Stimulated activated CD4-positive, alpha-beta T cell treated with anti-CD3 and anti-CD28 coated beads, Interleukin-4, amount 100 ng/mL, for 48 hours (primary cell): ENCODE results near the gene TMEM164.
A peak's percentile ranks its signal among the peaks of the same experiment; 100 is the strongest.
"Not testable (repeated sequence)": the region's sequence is repeated elsewhere in the genome, so short reads cannot be mapped to it uniquely, and the experiment has no call there.

ENCODE experiments used
- DNase-seq, 2 donors: peaks; one replicate each; pipeline ENCODE4 v3.0.0-alpha.2; 2020; ENCODE audit warnings: low read depth in 2 of 2

TMEM164 gene

DNA sequence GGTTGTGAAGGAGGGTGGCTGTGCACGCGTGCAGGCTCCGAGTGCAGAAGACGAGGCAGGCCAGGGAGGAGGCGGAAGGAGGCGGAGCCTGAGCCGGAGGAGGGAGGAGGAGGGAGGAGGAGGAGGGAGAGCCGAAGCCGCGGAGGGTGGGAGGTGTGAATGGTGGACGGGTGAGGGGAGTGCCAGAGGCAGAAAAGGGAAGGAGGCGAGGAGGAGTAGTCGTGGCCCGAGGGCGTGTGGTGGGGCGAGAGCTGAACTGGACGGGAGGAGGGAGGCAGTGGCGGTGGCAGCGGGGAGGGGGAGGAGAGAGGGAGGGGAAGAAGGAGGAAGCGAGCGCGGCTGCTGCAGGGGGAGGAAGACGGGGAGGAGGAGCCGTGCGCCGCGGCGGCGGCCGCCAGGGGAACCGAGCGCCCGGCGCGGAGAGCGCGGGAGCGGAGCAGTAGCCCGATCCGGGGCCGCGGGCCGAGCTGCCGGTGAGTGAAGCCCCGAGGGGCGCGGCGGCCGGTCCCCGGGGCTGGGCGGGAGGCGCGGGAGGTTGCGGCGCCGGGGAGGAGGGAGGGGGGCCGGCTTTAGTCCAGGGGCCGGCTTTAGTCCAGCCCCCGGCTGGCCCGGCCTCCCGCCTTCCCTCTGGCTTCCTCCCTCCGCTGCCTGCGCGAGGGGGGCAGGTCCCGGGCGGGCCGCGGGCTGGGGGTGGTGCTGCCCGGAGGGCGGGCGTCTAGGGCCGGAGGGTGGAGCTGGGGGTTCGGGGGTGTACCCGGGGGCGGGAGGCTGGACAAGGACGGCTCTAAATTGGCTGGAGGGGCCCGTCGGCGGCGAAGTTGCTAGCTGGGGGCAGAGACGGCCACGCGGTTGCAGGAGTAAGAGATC, at the start of gene TMEM164:
TSS of gene TMEM164 (plus strand) at position 815 of the 867 bp plus-strand sequence. CDS start 661 bp downstream, outside the sequence.
- peak; percentile 58 to 72 for DNase-seq

GRCh38 chrX:109954333-109954732, 48.6 kb upstream of the TMEM164 start:
- DNase-seq, result no peak

DNA sequence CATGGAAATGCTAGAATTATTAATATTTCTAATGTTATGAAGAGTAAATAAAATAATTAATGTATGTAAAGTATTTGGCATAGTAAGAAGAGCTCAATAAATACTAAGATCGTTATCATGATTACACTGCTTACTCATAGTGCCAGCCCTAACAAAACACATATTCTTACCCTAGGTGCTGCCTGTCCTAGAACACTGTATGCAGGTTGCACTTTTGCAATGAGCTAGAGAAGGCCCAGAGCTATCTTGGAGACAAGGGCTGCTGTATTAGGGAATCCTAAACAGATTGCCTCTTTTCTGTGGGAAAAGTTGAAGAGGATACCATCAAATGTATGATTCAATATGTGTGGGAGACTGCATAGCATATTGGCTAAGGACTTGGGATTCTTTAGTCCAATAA, 48.0 kb upstream of the TMEM164 start:
- no peak for DNase-seq

GRCh38 chrX:109958266-109958665, 44.6 kb upstream of the TMEM164 start:
- DNase-seq, result no peak

DNA sequence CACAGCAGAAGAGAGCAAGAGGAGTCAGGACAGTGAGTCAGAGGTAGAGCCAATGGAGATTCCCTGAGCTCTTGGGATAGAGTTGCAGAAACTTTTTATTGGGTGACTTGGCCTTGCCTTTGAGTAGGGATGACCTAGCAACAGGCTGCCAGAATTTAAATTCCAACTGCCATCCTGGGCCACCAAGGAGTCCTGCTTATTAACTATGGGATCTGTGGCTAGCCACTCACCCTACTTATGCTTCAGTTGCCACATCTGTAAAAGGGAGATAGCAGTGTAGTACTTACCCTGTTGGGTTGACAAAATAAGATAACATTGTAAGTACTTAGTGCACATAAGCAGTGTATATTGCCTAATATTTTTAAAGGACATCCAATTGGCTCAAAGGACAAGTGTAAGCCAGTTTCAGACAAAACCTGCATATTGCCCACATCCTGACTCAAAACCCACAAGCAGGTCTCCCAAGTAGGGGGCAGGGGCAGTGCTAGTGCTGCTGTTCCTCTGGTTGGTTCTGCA, 43.5 kb upstream of the TMEM164 start:
- DNase-seq, result no peak

DNA sequence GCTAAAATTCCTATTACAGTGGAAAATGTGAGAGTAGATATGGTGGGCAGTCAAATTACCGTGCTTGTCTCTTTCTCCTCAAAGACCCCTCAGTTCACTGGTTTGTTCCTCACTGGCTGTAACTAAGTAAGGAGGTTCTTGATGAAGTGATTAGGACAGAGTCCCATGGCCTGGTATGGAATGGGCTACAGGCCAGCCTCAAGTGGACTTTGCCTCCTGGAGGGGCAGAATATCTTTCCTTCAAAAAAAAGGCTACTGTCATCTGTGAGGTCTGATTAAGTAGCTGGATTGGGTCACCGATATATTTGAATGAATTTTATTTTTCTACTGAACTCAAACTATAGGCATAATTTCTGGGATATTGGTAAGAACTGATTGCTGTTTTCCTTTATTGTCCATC, 38.5 kb upstream of the TMEM164 start:
- no peak for DNase-seq

DNA sequence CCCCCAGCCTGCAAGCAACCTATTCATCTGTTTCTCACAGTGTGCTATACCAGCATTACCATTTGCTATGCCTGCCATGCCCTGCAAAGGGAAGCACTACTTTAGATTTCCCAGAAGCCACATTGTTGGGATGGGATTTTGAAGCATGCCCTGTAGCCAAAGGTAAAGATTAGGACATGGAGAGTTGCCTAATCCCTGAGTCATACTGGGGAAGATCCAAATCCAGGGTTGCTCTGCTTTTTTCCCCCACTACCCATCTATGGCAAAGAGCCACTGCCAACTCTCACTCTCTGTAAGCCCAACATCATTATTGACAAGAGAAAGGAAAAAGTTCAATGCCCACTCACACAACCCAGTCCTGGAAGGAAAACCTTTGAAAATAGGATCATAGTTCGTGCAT, 36.7 kb upstream of the TMEM164 start:
- DNase-seq, result no peak

- no peak for DNase-seq
Measured at GRCh38 chrX:109967156-109967555, 35.8 kb upstream of the TMEM164 start.

- DNase-seq, result not testable (repeated sequence)
Measured at GRCh38 chrX:109970841-109971240, 32.1 kb upstream of the TMEM164 start.

GRCh38 chrX:109974906-109975655, 27.8 kb upstream of the TMEM164 start:
- no peak for DNase-seq

GRCh38 chrX:109985210-109985609, 17.7 kb upstream of the TMEM164 start:
- not testable (repeated sequence) for DNase-seq

DNA sequence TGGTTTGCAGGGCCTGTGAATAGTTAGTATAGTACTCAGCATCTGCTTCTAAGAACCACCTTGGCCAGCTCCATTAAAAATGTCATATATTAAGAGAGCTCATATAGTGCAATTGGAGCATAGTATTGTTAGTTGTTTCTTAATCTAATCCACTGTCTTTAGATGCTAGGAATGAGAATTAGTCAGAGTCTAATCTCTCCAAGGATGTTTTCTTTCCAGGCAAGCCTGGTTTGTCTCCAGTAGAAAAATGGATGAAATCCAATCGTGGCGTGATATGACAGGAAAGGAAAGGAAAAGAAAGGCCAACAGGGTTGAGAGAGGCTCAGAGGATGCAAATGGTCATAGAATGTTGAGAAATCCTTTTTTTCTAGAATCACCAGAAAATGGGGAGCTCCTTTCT, 15.0 kb upstream of the TMEM164 start:
- DNase-seq, result no peak

GRCh38 chrX:109990582-109991276, 12.2 kb upstream of the TMEM164 start:
- no peak for DNase-seq

- DNase-seq, result no peak
Measured at GRCh38 chrX:109992203-109992602, 10.7 kb upstream of the TMEM164 start.

DNA sequence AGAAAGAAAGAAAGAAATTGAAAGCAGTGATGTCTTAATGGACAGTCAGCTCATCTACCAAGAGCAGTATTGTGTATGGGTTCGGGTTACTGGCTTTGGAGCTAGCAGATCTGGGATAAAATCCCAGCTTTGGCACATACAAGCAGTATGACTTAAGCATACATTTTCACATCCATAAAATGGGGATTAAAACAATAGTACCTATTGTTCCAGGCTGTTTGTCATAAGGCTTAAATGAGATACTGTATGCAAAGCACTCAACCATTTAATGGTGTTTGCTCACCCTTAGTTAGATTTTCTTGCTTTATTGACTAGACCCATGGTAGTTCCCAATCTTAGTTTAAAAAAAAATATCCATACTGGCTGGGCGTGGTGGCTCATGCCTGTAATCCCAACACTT, 7.8 kb upstream of the TMEM164 start:
- DNase-seq, result no peak

DNA sequence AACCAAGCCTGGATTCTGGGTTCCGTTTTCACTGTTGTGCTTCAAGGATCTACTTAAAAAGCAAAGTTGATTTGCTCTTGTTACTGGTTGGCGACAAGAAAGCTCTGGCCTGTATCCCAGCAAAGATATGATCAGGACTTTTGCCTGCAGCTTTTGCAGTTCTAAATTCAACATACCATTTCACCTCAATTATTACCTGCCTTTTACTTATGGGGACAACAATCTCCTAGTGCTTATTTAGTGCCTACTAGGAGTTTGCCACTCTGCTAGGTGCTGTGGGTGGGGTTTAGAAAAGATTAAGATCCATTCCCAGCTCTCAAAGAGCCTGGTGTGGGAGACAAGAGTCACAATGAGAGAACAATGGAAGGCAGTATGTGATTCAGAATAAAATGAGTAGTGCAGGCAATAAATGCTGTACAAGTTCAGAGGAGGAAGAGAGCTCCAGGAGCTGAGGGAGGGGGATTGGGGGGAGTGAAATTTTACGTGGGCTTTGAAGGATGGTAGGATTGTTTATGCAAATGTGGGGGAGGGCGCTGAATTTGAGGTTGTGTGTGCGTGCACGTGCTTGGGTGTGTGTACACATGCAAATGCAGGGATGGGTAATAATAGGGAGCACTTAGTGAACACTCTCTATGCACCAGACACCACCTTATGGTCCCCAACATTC, 5.0 kb upstream of the TMEM164 start:
- DNase-seq, result no peak

- no peak for DNase-seq
Measured at GRCh38 chrX:110000000-110000399, 2.9 kb upstream of the TMEM164 start.

- no peak for DNase-seq
Measured at GRCh38 chrX:110000847-110001713, 1.8 kb upstream of the TMEM164 start.

DNA sequence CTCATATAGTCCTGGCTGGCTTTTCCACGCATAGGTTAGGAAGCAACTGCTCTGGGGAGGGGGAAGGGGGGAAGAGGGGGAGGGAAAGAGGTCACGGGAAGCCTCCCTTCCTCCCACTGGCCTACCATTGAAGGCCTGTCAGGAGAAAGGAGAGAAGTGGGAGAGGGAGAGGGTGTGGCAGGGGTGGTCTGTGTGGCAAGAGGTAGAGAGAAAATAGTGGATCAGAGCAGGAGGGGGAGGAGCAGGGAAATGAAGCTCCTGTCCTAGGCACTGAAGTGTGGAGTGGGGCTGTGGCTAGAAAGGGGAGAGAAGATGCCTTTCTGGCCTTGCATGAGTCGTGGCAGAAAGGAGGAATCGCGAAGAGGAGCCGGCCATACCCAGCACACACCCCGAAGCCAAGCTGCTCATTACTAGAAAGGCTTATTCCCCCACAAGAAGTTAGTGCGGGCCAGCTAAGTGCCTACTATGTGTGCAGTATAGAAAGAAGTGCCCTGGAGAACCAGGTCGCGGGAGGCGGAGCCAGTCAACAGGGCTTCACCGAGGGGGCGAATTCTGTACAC, 1.1 kb upstream of the TMEM164 start:
- DNase-seq, result no peak
